ENCODE results near the gene ROGDI. TPM values are rescaled to one million over a fixed set of nuclear protein-coding genes. Genes with fewer than 3 reads are reported as not detected.
A peak's percentile ranks its signal among the peaks of the same experiment; 100 is the strongest.

Gene ROGDI
- total RNA-seq, 4 donors from 2014 or later = 26.3 to 50.1 (median 38.0) TPM

DNA sequence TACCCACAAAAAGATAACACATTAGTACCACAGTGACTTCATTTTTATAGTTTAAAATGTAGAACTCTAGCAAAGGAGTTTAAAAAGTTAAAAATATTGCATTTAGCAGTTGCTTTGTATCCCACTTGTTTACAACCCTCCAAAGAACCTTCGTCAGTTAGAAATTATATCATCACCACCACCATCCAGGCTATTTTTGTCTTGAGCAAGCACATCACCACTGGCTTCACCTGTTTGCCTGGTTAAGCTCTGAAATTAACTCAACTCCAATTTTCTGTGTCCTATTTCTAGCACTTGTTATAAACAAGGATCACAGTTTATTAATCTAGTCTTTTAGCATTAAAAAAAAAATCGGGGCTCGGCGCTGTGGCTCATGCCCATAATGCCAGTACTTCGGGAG lies 38.6 kb upstream of the ROGDI start:
- DNase-seq = no peak
- Histone ChIP-seq H3K9me3 (no peaks in the 10 kb centered on the region), H3K4me1 (peaks cover 0 to 9% (median 3%) of the 10 kb centered on the region in 4 donors), H3K27me3 (no peaks in the 10 kb centered on the region), H3K36me3 (peaks cover 0 to 91% (median 0%) of the 10 kb centered on the region in 3 donors), H3K27ac (no peak overlapping the region), H3K4me3 (no peak overlapping the region)
- TF ChIP-seq POLR2A (IDR thresholded peaks at IDR 0.05) = no peak
- TF ChIP-seq, protein P1, sequence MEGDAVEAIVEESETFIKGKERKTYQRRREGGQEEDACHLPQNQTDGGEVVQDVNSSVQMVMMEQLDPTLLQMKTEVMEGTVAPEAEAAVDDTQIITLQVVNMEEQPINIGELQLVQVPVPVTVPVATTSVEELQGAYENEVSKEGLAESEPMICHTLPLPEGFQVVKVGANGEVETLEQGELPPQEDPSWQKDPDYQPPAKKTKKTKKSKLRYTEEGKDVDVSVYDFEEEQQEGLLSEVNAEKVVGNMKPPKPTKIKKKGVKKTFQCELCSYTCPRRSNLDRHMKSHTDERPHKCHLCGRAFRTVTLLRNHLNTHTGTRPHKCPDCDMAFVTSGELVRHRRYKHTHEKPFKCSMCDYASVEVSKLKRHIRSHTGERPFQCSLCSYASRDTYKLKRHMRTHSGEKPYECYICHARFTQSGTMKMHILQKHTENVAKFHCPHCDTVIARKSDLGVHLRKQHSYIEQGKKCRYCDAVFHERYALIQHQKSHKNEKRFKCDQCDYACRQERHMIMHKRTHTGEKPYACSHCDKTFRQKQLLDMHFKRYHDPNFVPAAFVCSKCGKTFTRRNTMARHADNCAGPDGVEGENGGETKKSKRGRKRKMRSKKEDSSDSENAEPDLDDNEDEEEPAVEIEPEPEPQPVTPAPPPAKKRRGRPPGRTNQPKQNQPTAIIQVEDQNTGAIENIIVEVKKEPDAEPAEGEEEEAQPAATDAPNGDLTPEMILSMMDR (IDR thresholded peaks at IDR 0.05) = no peak

- Histone ChIP-seq H3K27ac (no peak overlapping the region), H3K4me1 (no peaks in the 10 kb centered on the region), H3K4me3 (no peak overlapping the region), H3K27me3 (no peaks in the 10 kb centered on the region), H3K9me3 (no peaks in the 10 kb centered on the region), H3K36me3 (peaks cover 0 to 94% (median 0%) of the 10 kb centered on the region in 3 donors)
- TF ChIP-seq, protein P1 (IDR thresholded peaks at IDR 0.05) = no peak
- no peak for TF ChIP-seq POLR2A (IDR thresholded peaks at IDR 0.05)
- peak in 1 of 3 donors; percentile 33 for DNase-seq
These were observed 37.5 kb upstream of the ROGDI start for GRCh38 chr16:4839942-4840341.

DNA sequence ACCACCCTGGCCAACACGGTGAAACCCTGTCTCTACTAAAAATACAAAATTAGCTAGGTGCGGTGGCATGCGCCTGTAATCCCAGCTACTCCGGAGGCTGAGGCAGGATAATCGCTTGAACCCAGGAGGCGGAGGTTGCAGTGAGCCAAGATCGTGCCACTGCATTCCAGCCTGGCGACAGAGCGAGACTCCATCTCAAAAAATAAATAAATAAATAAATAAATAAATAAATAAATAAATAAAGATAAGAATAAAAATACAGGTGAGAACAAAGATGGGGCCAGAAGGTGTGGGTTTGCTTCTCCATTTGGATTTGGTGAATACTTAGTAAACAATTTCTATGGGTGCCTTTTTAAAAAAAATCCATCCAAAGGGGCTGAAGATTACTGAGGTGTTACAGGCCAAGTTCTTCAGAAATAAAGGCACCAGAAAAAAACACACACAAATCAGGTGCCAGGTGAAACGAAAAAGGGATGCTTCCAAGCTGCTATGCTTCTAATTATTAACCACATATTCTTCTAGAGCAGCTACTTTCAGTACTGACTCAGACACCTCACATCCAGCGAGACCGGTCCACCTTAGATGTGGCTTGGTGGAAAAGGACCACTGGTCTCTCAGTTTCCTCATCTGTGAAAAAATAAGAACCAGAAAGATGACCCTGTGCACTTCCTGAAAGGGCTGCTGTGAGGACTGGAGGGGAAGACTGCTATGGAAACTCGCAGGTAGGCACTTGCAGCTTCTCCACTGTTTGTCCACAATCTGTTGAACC lies 35.5 kb upstream of the ROGDI start:
- no peaks in the 10 kb centered on the region for H3K9me3 ChIP-seq
- no peak overlapping the region for H3K27ac ChIP-seq
- peaks cover 0 to 6% (median 2%) of the 10 kb centered on the region in 4 donors for H3K4me1 ChIP-seq
- no peaks in the 10 kb centered on the region for H3K27me3 ChIP-seq
- peaks cover 0 to 79% (median 0%) of the 10 kb centered on the region in 3 donors for H3K36me3 ChIP-seq
- TF ChIP-seq, protein P1 (IDR thresholded peaks at IDR 0.05) = no peak
- no peak for TF ChIP-seq POLR2A (IDR thresholded peaks at IDR 0.05)
- H3K4me3 ChIP-seq = no peak overlapping the region
- peak in 1 of 3 donors; percentile 15 for DNase-seq

DNA sequence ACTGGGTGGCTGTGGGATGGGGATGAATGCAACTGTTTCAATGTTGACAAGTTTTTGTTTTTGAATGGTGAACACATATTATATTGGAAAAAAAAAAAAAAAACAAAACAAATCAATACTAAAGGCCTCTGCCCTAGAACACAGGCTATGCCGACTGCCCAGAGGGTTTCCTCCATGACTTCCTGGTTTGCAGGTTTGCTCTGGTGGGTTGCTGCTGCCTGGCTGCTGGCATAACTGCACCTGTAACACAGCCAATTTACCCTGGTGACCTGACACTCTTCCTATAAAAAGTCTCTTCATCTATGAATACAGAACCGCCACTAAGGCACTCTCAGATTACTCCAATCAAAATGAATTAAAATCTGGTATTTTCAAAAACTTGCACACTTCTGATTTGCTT lies 34.3 kb upstream of the ROGDI start:
- Histone ChIP-seq H3K4me3 (no peak overlapping the region), H3K27ac (no peak overlapping the region), H3K9me3 (no peaks in the 10 kb centered on the region), H3K36me3 (peaks cover 0 to 78% (median 0%) of the 10 kb centered on the region in 3 donors), H3K4me1 (peaks cover 0 to 9% (median 3%) of the 10 kb centered on the region in 4 donors), H3K27me3 (no peaks in the 10 kb centered on the region)
- DNase-seq = no peak
- no peak for TF ChIP-seq POLR2A (IDR thresholded peaks at IDR 0.05)
- TF ChIP-seq, protein P1 (IDR thresholded peaks at IDR 0.05) = no peak

GRCh38 chr16:4833584-4833983 lies 31.2 kb upstream of the ROGDI start:
- peaks cover 0 to 79% (median 0%) of the 10 kb centered on the region in 3 donors for H3K36me3 ChIP-seq

More at GRCh38 chr16:4833584-4833983, 31.2 kb upstream of the ROGDI start:
- Histone ChIP-seq H3K4me1 (peaks cover 0 to 9% (median 3%) of the 10 kb centered on the region in 4 donors), H3K27me3 (no peaks in the 10 kb centered on the region), H3K27ac (no peak overlapping the region), H3K4me3 (no peak overlapping the region), H3K9me3 (no peaks in the 10 kb centered on the region)
- TF ChIP-seq, protein P1 (IDR thresholded peaks at IDR 0.05) = no peak
- no peak for TF ChIP-seq POLR2A (IDR thresholded peaks at IDR 0.05)
- peak in 1 of 3 donors; percentile 13 for DNase-seq
